GM12878 (cell line): ENCODE data around the gene EVPLL. TPM values are rescaled to one million over a fixed set of nuclear protein-coding genes. Genes with fewer than 3 reads are reported as not detected.
A peak's percentile ranks its signal among the peaks of the same experiment; 100 is the strongest.

ENCODE experiments used
- ATAC-seq: fragments of 200-7000 bp; cut with Tn5 transposase; 3 replicates; pipeline ENCODE4 v1.9.1; 2020; ENCODE audit warnings: mild to moderate bottlenecking, moderate library complexity
- BruUV-seq: library from RNA; stranded (reverse); fragments of 400-500 nt; replicated peaks from 2 replicates; lab custom pipeline; 2021; lab: Mats Ljungman, UMichigan
- CTCF ChIA-PET: fragments of 300-600 bp; sonication (Branson Sonifier 250); formaldehyde crosslinking; extraction: SDS; loops from one replicate; lab custom pipeline; 2021; ENCODE audit warnings: inconsistent platforms; lab: Yijun Ruan, JAX
- POLR2A ChIA-PET: fragments of 350-600 bp; formaldehyde crosslinking; extraction: SDS; loops from one replicate; lab custom pipeline; 2021; ENCODE audit warnings: inconsistent platforms; lab: Charles Lee
- RAD21 ChIA-PET: fragments of 300-600 bp; sonication (Branson Sonifier 250); formaldehyde crosslinking; loops from one replicate; lab custom pipeline; 2023; ENCODE audit warnings: antibody characterized with exemption; ENCODE audit not compliant: unreplicated experiment; lab: Charles Lee
- SMC1A ChIA-PET: fragments of 300-600 bp; sonication (Branson Sonifier 250); formaldehyde crosslinking; loops from one replicate; lab custom pipeline; 2023; ENCODE audit not compliant: unreplicated experiment, uncharacterized antibody; lab: Charles Lee
- DNase-seq: peaks from one replicate; pipeline ENCODE4 v3.0.0-alpha.2; 2011; ENCODE audit warnings: low read depth, low spot score
- FAIRE-seq: peaks from 3 replicates; lab custom pipeline; 2011; peaks lifted over from hg19 to GRCh38; lab: Jason Lieb, UNC
- H2AFZ ChIP-seq: 2 replicates; pipeline ENCODE4 v1.6.0; 2011; ENCODE audit warnings: low read depth, low read length, control low read depth; ENCODE audit not compliant: control insufficient read depth
- H3K27ac ChIP-seq: 2 replicates; pipeline ENCODE4 v1.5.1; 2011; ENCODE audit warnings: control low read depth; ENCODE audit not compliant: control insufficient read depth, insufficient read depth
- H3K27me3 ChIP-seq, 2 experiments: replicated peaks in 1 of 2; 2 replicates each; pipeline versions ENCODE4 v1.6.0 to v1.6.1; 2011; ENCODE audit warnings: low read length in 1 of 2; ENCODE audit not compliant: control insufficient read depth in 2 of 2, insufficient read depth in 2 of 2
- H3K36me3 ChIP-seq, 2 experiments: 2 replicates each; pipeline ENCODE4 v1.5.1; 2011; ENCODE audit warnings: low read length in 1 of 2; ENCODE audit not compliant: control insufficient read depth in 2 of 2, insufficient read depth in 2 of 2
- H3K4me1 ChIP-seq: 2 replicates; pipeline ENCODE4 v1.6.1; 2011; ENCODE audit warnings: mild to moderate bottlenecking, low read length, moderate library complexity, mixed read lengths; ENCODE audit not compliant: control insufficient read depth, insufficient read depth
- H3K4me2 ChIP-seq: 2 replicates; pipeline ENCODE4 v1.6.0; 2011; ENCODE audit warnings: control low read depth; ENCODE audit not compliant: control insufficient read depth, insufficient read depth
- H3K4me3 ChIP-seq: fragments of 200-600 bp; sonication (generic); 2 replicates; pipeline ENCODE4 v1.5.1; 2016
- H3K79me2 ChIP-seq: 2 replicates; pipeline ENCODE4 v1.6.0; 2011; ENCODE audit warnings: low read length; ENCODE audit not compliant: control insufficient read depth, insufficient read depth
- H3K9ac ChIP-seq: 2 replicates; pipeline ENCODE4 v1.8.0; 2011; ENCODE audit warnings: low read length, control low read depth, mixed read lengths; ENCODE audit not compliant: control insufficient read depth, insufficient read depth
- H3K9me3 ChIP-seq: replicated peaks from 3 replicates; pipeline ENCODE4 v1.5.1; 2011; ENCODE audit warnings: mild to moderate bottlenecking, low read length; ENCODE audit not compliant: control insufficient read depth, insufficient read depth
- H4K20me1 ChIP-seq: 2 replicates; pipeline ENCODE4 v1.6.0; 2011; ENCODE audit not compliant: control insufficient read depth, insufficient read depth
- ASH2L ChIP-seq: fragments of 300-600, 200-600 bp; sonication (generic); IDR thresholded peaks from 2 replicates; pipeline ENCODE4 v1.6.1; 2017; ENCODE audit warnings: low read depth, mild to moderate bottlenecking, borderline replicate concordance
- ETV6 ChIP-seq, 2 experiments: fragments of 450-650 bp in 1 of 2; IDR thresholded peaks in 1 of 2; conservative IDR thresholded peaks in 1 of 2; 2 replicates each; pipeline ENCODE4 v1.6.1; 2014; ENCODE audit warnings: antibody characterized with exemption in 1 of 2, borderline replicate concordance in 1 of 2, low read depth in 1 of 2, mild to moderate bottlenecking in 1 of 2, moderate library complexity in 1 of 2
- IKZF1 ChIP-seq: fragments of 450-650 bp; conservative IDR thresholded peaks from 2 replicates; pipeline ENCODE4 v1.6.1; 2017; ENCODE audit warnings: antibody characterized with exemption, mild to moderate bottlenecking
- IKZF2 ChIP-seq, 2 experiments: fragments of 450-650 bp; IDR thresholded peaks; 2 replicates each; pipeline ENCODE4 v1.6.1; 2017; ENCODE audit warnings: mild to moderate bottlenecking in 2 of 2, moderate library complexity in 2 of 2
- MXI1 ChIP-seq: fragments of 150-350 bp; IDR thresholded peaks from 2 replicates; pipeline ENCODE4 v1.6.1; 2011; ENCODE audit warnings: low read depth, mild to moderate bottlenecking, inconsistent platforms, low read length, improper control_type of control experiment
- MYB ChIP-seq: fragments of 150-350 bp; IDR thresholded peaks from 2 replicates; pipeline ENCODE4 v1.6.1; 2014; ENCODE audit warnings: mild to moderate bottlenecking, low read depth, low read length, borderline replicate concordance
- NR2F1 ChIP-seq: fragments of 450-650 bp; conservative IDR thresholded peaks from 2 replicates; pipeline ENCODE4 v1.6.1; 2017; ENCODE audit warnings: mild to moderate bottlenecking
- NRF1 ChIP-seq: conservative IDR thresholded peaks from 2 replicates; pipeline ENCODE4 v1.6.1; 2011; ENCODE audit warnings: mild to moderate bottlenecking, low read depth, low read length, improper control_type of control experiment
- PAX5 ChIP-seq: IDR thresholded peaks from 2 replicates; pipeline ENCODE4 v1.6.1; 2011; ENCODE audit warnings: low read depth, low read length, borderline replicate concordance
- PAX8 ChIP-seq: fragments of 450-650 bp; IDR thresholded peaks from 2 replicates; pipeline ENCODE4 v1.6.1; 2017; ENCODE audit warnings: mild to moderate bottlenecking, moderate library complexity
- PML ChIP-seq: IDR thresholded peaks from 2 replicates; pipeline ENCODE4 v1.6.1; 2012; ENCODE audit warnings: low read length, inconsistent platforms
- RUNX3 ChIP-seq: IDR thresholded peaks from 2 replicates; pipeline ENCODE4 v1.6.1; 2012; ENCODE audit warnings: low read length, inconsistent platforms
- SREBF1 ChIP-seq: IDR thresholded peaks from 2 replicates; pipeline ENCODE4 v1.6.1; 2012; ENCODE audit warnings: mild to moderate bottlenecking, low read length
- ZNF24 ChIP-seq: fragments of 450-650 bp; IDR thresholded peaks from 2 replicates; pipeline ENCODE4 v1.6.1; 2017; ENCODE audit warnings: antibody characterized with exemption, mild to moderate bottlenecking
- WGBS: methylation state at CpG from one replicate; pipeline ENCODE4 v1.1.6; 2016; ENCODE audit warnings: low lambda C conversion rate; ENCODE audit not compliant: insufficient replicate concordance, insufficient coverage; ENCODE audit errors: missing lambda C conversion rate; 5-methylcytosine and 5-hydroxymethylcytosine counted together
- in situ Hi-C: fragments of 300-500 bp; cut with MboI; formaldehyde crosslinking; loops from 9 replicates; pipeline ENCODE4 v1.14.3; 2018; ENCODE audit warnings: mixed read lengths
- intact Hi-C: fragments of 100-400 bp; cut with micrococcal nuclease; formaldehyde crosslinking; loops from one replicate; pipeline ENCODE4 v1.14.2; 2022; ENCODE audit not compliant: unreplicated experiment
- polyA plus RNA-seq, 11 experiments: library from polyadenylated mRNA; depleted of rRNA in 4 of 11; unstranded in 6 of 11; stranded (reverse) in 5 of 11; fragments of >200 nt; fragmentation: Nextera tagmentation in 4 of 11; fragmentation: Illumina TruSeq in 1 of 11; extraction: Ambion mirVana in 4 of 11; extraction: Trizol in 1 of 11; gene quantifications; 1 replicate in 1 of 11; 2 replicates in 10 of 11; pipeline versions ENCODE4 v1.2.1 to v1.2.3, GENCODE V29; 2011 to 2016; ENCODE audit warnings: inconsistent platforms in 2 of 11, missing spikeins in 2 of 11, low read depth in 1 of 11
- total RNA-seq, 4 experiments: library from RNA; depleted of rRNA in 3 of 4; stranded (reverse); fragments of >200 nt in 3 of 4; fragmentation: Illumina TruSeq in 1 of 4; extraction: Trizol in 1 of 4; gene quantifications; 2 replicates each; pipeline versions ENCODE4 v1.2.1 to v1.2.3, GENCODE V29; 2013 to 2021
- TF ChIP-seq, protein P1 (sequence below): IDR thresholded peaks from 2 replicates; pipeline ENCODE4 v1.6.1; 2012; ENCODE audit warnings: low read depth, low read length, improper control_type of control experiment

EVPLL gene
- total and polyA plus RNA-seq, 10 of the 15 experiments (the other 5 are each of a cell fraction or from before 2014, with no cell fraction given), result not detected

GRCh38 chr17:18344021-18344420, 33.6 kb upstream of the EVPLL start (continued):
- TF ChIP-seq ETV6 (conservative IDR thresholded peaks at IDR 0.05 in 1 of 2, IDR thresholded peaks at IDR 0.05 in 1 of 2; ENCODE audit: borderline replicate concordance in 1 of 2, low read depth in 1 of 2) (no peak), PAX8 (no peak), SREBF1 (no peak), MYB (no peak), PAX5 (no peak), IKZF1 (0 out of 2 replicates have a peak, but pooled peaks have one; percentile 14), NR2F1 (no peak), ASH2L (no peak), IKZF2 (IDR thresholded peaks at IDR 0.05) (peak; percentile 31; a peak in 2 of 4 replicates), NRF1 (no peak), MXI1 (no peak), ZNF24 (no peak), RUNX3 (peak; percentile 80)
- TF ChIP-seq, protein P1, sequence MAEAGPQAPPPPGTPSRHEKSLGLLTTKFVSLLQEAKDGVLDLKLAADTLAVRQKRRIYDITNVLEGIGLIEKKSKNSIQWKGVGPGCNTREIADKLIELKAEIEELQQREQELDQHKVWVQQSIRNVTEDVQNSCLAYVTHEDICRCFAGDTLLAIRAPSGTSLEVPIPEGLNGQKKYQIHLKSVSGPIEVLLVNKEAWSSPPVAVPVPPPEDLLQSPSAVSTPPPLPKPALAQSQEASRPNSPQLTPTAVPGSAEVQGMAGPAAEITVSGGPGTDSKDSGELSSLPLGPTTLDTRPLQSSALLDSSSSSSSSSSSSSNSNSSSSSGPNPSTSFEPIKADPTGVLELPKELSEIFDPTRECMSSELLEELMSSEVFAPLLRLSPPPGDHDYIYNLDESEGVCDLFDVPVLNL, result no peak

DNA sequence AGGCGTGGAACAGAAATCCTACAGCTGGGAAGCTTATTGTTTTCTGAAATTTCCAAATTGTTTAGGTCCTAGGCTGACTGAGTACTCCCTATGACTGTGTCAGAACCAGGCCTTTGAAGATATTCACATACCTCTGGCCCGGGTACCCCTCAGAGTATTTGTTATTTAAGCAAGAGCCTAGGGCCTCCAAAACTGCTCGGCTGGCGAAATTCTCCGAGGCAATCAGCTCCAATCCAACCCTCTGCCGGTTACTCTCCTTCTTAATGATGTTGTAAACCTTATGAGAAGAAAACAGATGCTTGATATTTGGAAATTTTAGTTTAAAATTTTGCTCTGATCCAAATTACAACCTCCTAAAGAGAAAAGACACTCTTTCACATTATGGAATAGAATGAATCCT, 24.0 kb upstream of the EVPLL start:
- in situ Hi-C loops (no loop called here), intact Hi-C loops (no loop called here)
- ChIA-PET RAD21 (no interaction called here), CTCF (no interaction called here), SMC1A (no interaction called here), POLR2A (no interaction called here)
- FAIRE-seq, result no peak
- Histone ChIP-seq H3K9me3 (no peaks in the 10 kb centered on the region), H2AFZ (no peak overlapping the region), H4K20me1 (no peaks in the 10 kb centered on the region), H3K9ac (no peak overlapping the region), H3K79me2 (no peaks in the 10 kb centered on the region), H3K27ac (no peak overlapping the region), H3K4me1 (no peaks in the 10 kb centered on the region), H3K36me3 (peaks cover 0 to 4% of the 10 kb centered on the region in 2 experiments; a peak in 3 of 4 replicates), H3K4me2 (no peak overlapping the region), H3K4me3 (no peak overlapping the region), H3K27me3 (no peaks in the 10 kb centered on the region)
- DNase-seq, result no peak
- WGBS, result 98% methylated on average over 6 of the region's 6 CpGs
- no TSS peak for BruUV-seq
- TF ChIP-seq PML, result no peak
- ATAC-seq, result no peak
